Measurements from ENCODE around the gene RANBP2. TPM values are rescaled to one million over a fixed set of nuclear protein-coding genes. Genes with fewer than 3 reads are reported as not detected.

RANBP2 gene
- total and polyA plus RNA-seq, 2 experiments from 2014 or later, result 23.0 to 98.0 TPM

DNA sequence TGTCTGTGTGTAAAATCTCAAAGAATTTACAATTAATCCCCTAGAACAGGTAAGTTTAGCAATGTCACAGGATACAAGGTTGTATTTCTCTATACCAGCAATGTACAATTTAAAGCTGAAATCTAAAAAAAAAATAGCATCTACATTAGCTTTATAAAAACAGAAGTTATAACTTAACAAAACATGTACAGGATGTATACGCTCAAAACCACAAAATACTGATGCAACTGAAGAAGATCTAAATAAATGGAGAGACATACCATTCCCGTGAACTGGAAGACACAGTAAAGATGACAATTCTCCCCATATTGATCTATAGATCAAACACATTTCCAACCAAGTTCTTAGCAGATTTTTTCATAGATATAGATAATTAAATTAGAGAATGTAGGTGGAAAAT is 17.5 kb upstream of the RANBP2 start:
- no peaks in the 10 kb centered on the region for H3K36me3 Mint-ChIP-seq (ENCODE audit: low read depth)
- peaks cover 2% of the 10 kb centered on the region for H3K27me3 Mint-ChIP-seq (ENCODE audit: insufficient read depth, low read depth, poor library complexity)
- no peaks in the 10 kb centered on the region for H3K9me2 ChIP-seq (ENCODE audit: insufficient read depth)
- H3K9me3 Mint-ChIP-seq, result no peaks in the 10 kb centered on the region
- H3K27ac Mint-ChIP-seq, result no peak overlapping the region
- no peaks in the 10 kb centered on the region for H3K4me1 ChIP-seq (ENCODE audit: insufficient read depth)
- TF ChIP-seq, protein P1, sequence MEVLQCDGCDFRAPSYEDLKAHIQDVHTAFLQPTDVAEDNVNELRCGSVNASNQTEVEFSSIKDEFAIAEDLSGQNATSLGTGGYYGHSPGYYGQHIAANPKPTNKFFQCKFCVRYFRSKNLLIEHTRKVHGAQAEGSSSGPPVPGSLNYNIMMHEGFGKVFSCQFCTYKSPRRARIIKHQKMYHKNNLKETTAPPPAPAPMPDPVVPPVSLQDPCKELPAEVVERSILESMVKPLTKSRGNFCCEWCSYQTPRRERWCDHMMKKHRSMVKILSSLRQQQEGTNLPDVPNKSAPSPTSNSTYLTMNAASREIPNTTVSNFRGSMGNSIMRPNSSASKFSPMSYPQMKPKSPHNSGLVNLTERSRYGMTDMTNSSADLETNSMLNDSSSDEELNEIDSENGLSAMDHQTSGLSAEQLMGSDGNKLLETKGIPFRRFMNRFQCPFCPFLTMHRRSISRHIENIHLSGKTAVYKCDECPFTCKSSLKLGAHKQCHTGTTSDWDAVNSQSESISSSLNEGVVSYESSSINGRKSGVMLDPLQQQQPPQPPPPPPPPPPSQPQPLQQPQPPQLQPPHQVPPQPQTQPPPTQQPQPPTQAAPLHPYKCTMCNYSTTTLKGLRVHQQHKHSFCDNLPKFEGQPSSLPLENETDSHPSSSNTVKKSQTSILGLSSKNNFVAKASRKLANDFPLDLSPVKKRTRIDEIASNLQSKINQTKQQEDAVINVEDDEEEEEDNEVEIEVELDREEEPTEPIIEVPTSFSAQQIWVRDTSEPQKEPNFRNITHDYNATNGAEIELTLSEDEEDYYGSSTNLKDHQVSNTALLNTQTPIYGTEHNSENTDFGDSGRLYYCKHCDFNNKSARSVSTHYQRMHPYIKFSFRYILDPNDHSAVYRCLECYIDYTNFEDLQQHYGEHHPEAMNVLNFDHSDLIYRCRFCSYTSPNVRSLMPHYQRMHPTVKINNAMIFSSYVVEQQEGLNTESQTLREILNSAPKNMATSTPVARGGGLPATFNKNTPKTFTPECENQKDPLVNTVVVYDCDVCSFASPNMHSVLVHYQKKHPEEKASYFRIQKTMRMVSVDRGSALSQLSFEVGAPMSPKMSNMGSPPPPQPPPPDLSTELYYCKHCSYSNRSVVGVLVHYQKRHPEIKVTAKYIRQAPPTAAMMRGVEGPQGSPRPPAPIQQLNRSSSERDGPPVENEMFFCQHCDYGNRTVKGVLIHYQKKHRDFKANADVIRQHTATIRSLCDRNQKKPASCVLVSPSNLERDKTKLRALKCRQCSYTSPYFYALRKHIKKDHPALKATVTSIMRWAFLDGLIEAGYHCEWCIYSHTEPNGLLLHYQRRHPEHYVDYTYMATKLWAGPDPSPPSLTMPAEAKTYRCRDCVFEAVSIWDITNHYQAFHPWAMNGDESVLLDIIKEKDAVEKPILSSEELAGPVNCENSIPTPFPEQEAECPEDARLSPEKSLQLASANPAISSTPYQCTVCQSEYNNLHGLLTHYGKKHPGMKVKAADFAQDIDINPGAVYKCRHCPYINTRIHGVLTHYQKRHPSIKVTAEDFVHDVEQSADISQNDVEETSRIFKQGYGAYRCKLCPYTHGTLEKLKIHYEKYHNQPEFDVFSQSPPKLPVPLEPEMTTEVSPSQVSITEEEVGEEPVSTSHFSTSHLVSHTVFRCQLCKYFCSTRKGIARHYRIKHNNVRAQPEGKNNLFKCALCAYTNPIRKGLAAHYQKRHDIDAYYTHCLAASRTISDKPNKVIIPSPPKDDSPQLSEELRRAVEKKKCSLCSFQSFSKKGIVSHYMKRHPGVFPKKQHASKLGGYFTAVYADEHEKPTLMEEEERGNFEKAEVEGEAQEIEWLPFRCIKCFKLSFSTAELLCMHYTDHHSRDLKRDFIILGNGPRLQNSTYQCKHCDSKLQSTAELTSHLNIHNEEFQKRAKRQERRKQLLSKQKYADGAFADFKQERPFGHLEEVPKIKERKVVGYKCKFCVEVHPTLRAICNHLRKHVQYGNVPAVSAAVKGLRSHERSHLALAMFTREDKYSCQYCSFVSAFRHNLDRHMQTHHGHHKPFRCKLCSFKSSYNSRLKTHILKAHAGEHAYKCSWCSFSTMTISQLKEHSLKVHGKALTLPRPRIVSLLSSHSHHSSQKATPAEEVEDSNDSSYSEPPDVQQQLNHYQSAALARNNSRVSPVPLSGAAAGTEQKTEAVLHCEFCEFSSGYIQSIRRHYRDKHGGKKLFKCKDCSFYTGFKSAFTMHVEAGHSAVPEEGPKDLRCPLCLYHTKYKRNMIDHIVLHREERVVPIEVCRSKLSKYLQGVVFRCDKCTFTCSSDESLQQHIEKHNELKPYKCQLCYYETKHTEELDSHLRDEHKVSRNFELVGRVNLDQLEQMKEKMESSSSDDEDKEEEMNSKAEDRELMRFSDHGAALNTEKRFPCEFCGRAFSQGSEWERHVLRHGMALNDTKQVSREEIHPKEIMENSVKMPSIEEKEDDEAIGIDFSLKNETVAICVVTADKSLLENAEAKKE (CRISPR knock-in tag; IDR thresholded peaks at IDR 0.05), result no peak
- TF ChIP-seq, protein P2, sequence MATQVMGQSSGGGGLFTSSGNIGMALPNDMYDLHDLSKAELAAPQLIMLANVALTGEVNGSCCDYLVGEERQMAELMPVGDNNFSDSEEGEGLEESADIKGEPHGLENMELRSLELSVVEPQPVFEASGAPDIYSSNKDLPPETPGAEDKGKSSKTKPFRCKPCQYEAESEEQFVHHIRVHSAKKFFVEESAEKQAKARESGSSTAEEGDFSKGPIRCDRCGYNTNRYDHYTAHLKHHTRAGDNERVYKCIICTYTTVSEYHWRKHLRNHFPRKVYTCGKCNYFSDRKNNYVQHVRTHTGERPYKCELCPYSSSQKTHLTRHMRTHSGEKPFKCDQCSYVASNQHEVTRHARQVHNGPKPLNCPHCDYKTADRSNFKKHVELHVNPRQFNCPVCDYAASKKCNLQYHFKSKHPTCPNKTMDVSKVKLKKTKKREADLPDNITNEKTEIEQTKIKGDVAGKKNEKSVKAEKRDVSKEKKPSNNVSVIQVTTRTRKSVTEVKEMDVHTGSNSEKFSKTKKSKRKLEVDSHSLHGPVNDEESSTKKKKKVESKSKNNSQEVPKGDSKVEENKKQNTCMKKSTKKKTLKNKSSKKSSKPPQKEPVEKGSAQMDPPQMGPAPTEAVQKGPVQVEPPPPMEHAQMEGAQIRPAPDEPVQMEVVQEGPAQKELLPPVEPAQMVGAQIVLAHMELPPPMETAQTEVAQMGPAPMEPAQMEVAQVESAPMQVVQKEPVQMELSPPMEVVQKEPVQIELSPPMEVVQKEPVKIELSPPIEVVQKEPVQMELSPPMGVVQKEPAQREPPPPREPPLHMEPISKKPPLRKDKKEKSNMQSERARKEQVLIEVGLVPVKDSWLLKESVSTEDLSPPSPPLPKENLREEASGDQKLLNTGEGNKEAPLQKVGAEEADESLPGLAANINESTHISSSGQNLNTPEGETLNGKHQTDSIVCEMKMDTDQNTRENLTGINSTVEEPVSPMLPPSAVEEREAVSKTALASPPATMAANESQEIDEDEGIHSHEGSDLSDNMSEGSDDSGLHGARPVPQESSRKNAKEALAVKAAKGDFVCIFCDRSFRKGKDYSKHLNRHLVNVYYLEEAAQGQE (IDR thresholded peaks at IDR 0.05; ENCODE audit: unreplicated experiment), result no peak
- TF ChIP-seq CREB1 (CRISPR knock-in tag; IDR thresholded peaks at IDR 0.05; ENCODE audit: low read depth) (no peak), ZNF331 (CRISPR knock-in tag; IDR thresholded peaks at IDR 0.05; ENCODE audit: low read depth) (no peak), POLR2AphosphoS5 (IDR thresholded peaks at IDR 0.05; ENCODE audit: low read depth) (no peak), JUNB (IDR thresholded peaks at IDR 0.05; ENCODE audit: unreplicated experiment) (no peak), EZH2phosphoT487 (IDR thresholded peaks at IDR 0.05; ENCODE audit: unreplicated experiment) (no peak), EZH2 (IDR thresholded peaks at IDR 0.05; ENCODE audit: low read depth, unreplicated experiment) (no peak), NANOG (IDR thresholded peaks at IDR 0.05; ENCODE audit: borderline replicate concordance) (no peak)
- TF ChIP-seq, protein P3, sequence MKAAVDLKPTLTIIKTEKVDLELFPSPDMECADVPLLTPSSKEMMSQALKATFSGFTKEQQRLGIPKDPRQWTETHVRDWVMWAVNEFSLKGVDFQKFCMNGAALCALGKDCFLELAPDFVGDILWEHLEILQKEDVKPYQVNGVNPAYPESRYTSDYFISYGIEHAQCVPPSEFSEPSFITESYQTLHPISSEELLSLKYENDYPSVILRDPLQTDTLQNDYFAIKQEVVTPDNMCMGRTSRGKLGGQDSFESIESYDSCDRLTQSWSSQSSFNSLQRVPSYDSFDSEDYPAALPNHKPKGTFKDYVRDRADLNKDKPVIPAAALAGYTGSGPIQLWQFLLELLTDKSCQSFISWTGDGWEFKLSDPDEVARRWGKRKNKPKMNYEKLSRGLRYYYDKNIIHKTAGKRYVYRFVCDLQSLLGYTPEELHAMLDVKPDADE (IDR thresholded peaks at IDR 0.05), result no peak
- no peak for ATAC-seq
- H2AFZ ChIP-seq, result no peak overlapping the region
- no peak for DNase-seq (ENCODE audit: low spot score)
- no peaks in the 10 kb centered on the region for H3K27me3 ChIP-seq (ENCODE audit: insufficient read depth)
- H4K20me1 ChIP-seq (replicated peaks; ENCODE audit: insufficient read depth), result no peaks in the 10 kb centered on the region; the same call in 1 of the 2 replicates
- H3K4me3 ChIP-seq, result no peak overlapping the region
- no peak overlapping the region for H3K4me3 Mint-ChIP-seq
- H3K4me1 Mint-ChIP-seq, result no peaks in the 10 kb centered on the region
- no peak overlapping the region for H3K4me2 ChIP-seq
- no peak overlapping the region for H3K27ac ChIP-seq (ENCODE audit: low read depth)
- H3K36me3 ChIP-seq (ENCODE audit: insufficient read depth), result no peaks in the 10 kb centered on the region
- no peaks in the 10 kb centered on the region for H3F3A ChIP-seq (replicated peaks; ENCODE audit: low read depth)
- no peaks in the 10 kb centered on the region for H3K79me2 ChIP-seq (replicated peaks; ENCODE audit: insufficient read depth)
